Adrenal gland (tissue), 12 donors: ENCODE data around the gene SFXN5. TPM values are rescaled to one million over a fixed set of nuclear protein-coding genes. Genes with fewer than 3 reads are reported as not detected.
A peak's percentile ranks its signal among the peaks of the same experiment; 100 is the strongest.

Experiments
- DNase-seq, 7 donors: peaks; one replicate each; pipeline ENCODE4 v3.0.0-alpha.2; 2019 to 2020
- H3K27ac ChIP-seq, 5 donors: fragments of 200-600 bp; sonication (generic) in 4 of 5; 1 replicate in 3 of 5; 2 replicates in 2 of 5; pipeline versions ENCODE4 v1.5.1 to v1.8.0; 2016 to 2020; ENCODE audit warnings: mild to moderate bottlenecking in 1 of 5
- H3K27me3 ChIP-seq: fragments of 200-600 bp; 2 replicates; pipeline ENCODE4 v1.8.0; 2021
- H3K36me3 ChIP-seq, 2 donors: fragments of 200-600 bp; replicated peaks in 1 of 2; 1 replicate in 1 of 2; 2 replicates in 1 of 2; pipeline versions ENCODE4 v1.5.1 to v1.8.0; 2018 to 2022
- H3K4me1 ChIP-seq, 2 donors: fragments of 200-600 bp; replicated peaks in 1 of 2; 1 replicate in 1 of 2; 2 replicates in 1 of 2; pipeline versions ENCODE4 v1.5.1 to v1.8.0; 2018 to 2021
- H3K4me3 ChIP-seq, 4 donors: fragments of 200-600 bp; sonication (generic) in 3 of 4; one replicate each; pipeline ENCODE4 v1.5.1; 2016 to 2018
- H3K9me3 ChIP-seq, 3 donors: fragments of 200-600 bp; sonication (generic) in 1 of 3; replicated peaks in 1 of 3; 1 replicate in 2 of 3; 2 replicates in 1 of 3; pipeline versions ENCODE4 v1.5.1 to v1.8.0; 2016 to 2021
- CTCF ChIP-seq, 6 experiments: fragments of 450-650 bp in 4 of 6; fragments of 200-600 bp in 2 of 6; sonication (generic) in 1 of 6; IDR thresholded peaks; 1 replicate in 5 of 6; 2 replicates in 1 of 6; pipeline versions ENCODE4 v1.5.1 to v1.8.0; 2016 to 2021; ENCODE audit warnings: antibody characterized with exemption in 6 of 6, mild to moderate bottlenecking in 2 of 6, moderate library complexity in 1 of 6
- POLR2A ChIP-seq, 2 donors: fragments of 450-650 bp; IDR thresholded peaks; one replicate each; pipeline ENCODE4 v1.6.1; 2017; ENCODE audit warnings: antibody characterized with exemption in 2 of 2, mild to moderate bottlenecking in 2 of 2, moderate library complexity in 1 of 2
- WGBS, 4 donors: extraction: QIAGEN DNeasy Blood & Tissue Kit in 2 of 4; methylation state at CpG; one replicate each; pipeline versions ENCODE4 v1.1.5 to v1.1.7; 2013 to 2017; 5-methylcytosine and 5-hydroxymethylcytosine counted together
- intact Hi-C, 2 donors: fragments of 100-400 bp; cut with DNase I; formaldehyde crosslinking; loops; one replicate each; pipeline versions ENCODE4 v1.14.1 to v1.15.0; 2022 to 2023
- polyA plus RNA-seq, 3 donors: library from polyadenylated mRNA; stranded (reverse); fragments of 200-250 nt in 2 of 3; fragments of 350-450 nt in 1 of 3; fragmentation: Illumina TruSeq in 1 of 3; extraction: RNeasy Lipid Tissue Mini Kit (QIAGEN cat#74804) in 1 of 3; gene quantifications; one replicate each; pipeline ENCODE4 v1.2.3, GENCODE V29; 2013 to 2014
- total RNA-seq, 9 donors: library from RNA; depleted of rRNA in 4 of 9; stranded (reverse); fragments of >200 nt in 4 of 9; fragments of 120-200 nt in 1 of 9; fragmentation: NEBNext Ultra II Directional in 1 of 9; extraction: Animal tissue kit (Norgen Biotek cat#: 25700) in 1 of 9; gene quantifications; one replicate each; pipeline versions ENCODE4 v1.1.0 to v1.2.4, GENCODE V29; 2013 to 2023
- donor health status: healthy with polysubstance abuse.
- donor health status: Bipolar disorder and iron deficiency.
- donor health status: DM: yes; HTN: yes; CAD: no.
- donor health status: DM: no; HTN: no; CAD: no.
- donor health status: DM: no; HTN: no; CAD: no.
- donor health status: DM: yes; HTN: yes; CAD: no.

SFXN5 gene
- total and polyA plus RNA-seq, 12 donors, result 12.2 to 56.5 (median 32.7) TPM

- Histone ChIP-seq H3K4me1 (peaks cover 24 to 37% of the 10 kb centered on the region in 2 donors), H3K27me3 (no peaks in the 10 kb centered on the region), H3K9me3 (no peaks in the 10 kb centered on the region), H3K4me3 (no peak overlapping the region), H3K27ac (no peak overlapping the region), H3K36me3 (no peaks in the 10 kb centered on the region)
- DNase-seq, result no peak
- no peak for TF ChIP-seq POLR2A (IDR thresholded peaks at IDR 0.05)
- no peak for TF ChIP-seq CTCF (IDR thresholded peaks at IDR 0.05)
- 86 to 91% (median 89%) methylated on average over 4 to 5 of the region's 5 CpGs for WGBS, 4 donors
- intact Hi-C loops, result no loop called here
Measured at GRCh38 chr2:73109431-73110167, 38.1 kb upstream of the SFXN5 start.

- Histone ChIP-seq H3K4me3 (no peak overlapping the region), H3K27ac (peak overlapping the region in 2 of 5 donors; percentile 63 to 70), H3K4me1 (peaks cover 24 to 50% of the 10 kb centered on the region in 2 donors), H3K9me3 (no peaks in the 10 kb centered on the region), H3K27me3 (no peaks in the 10 kb centered on the region), H3K36me3 (no peaks in the 10 kb centered on the region)
- intact Hi-C loops, result no loop called here
- peak; percentile 65 to 88 (median 83) for DNase-seq
- no peak for TF ChIP-seq CTCF (IDR thresholded peaks at IDR 0.05)
- no peak for TF ChIP-seq POLR2A (IDR thresholded peaks at IDR 0.05)
- WGBS, 4 donors, result 31 to 45% (median 40%) methylated on average over 3 to 12 of the region's 12 CpGs
Measured at GRCh38 chr2:73107211-73107926, 35.9 kb upstream of the SFXN5 start.

- Histone ChIP-seq H3K36me3 (no peaks in the 10 kb centered on the region), H3K4me3 (no peak overlapping the region), H3K9me3 (no peaks in the 10 kb centered on the region), H3K27ac (peak overlapping the region in 2 of 5 donors; percentile 63 to 70), H3K27me3 (no peaks in the 10 kb centered on the region), H3K4me1 (peaks cover 19 to 50% of the 10 kb centered on the region in 2 donors)
- intact Hi-C loops, result no loop called here
- WGBS, 4 donors, result 81 to 90% (median 84%) methylated on average over 3 of the region's 3 CpGs; no CpG with 5 or more reads in 1 of the 4 donors
- TF ChIP-seq CTCF (IDR thresholded peaks at IDR 0.05) (no peak), POLR2A (IDR thresholded peaks at IDR 0.05) (no peak)
- no peak for DNase-seq
Measured at GRCh38 chr2:73106791-73107190, 35.3 kb upstream of the SFXN5 start.

GRCh38 chr2:73105511-73105971 lies 34.0 kb upstream of the SFXN5 start:
- DNase-seq, result no peak
- H3K9me3 ChIP-seq, result no peaks in the 10 kb centered on the region
- intact Hi-C loops, result no loop called here
- WGBS, 4 donors, result 95 to 100% (median 98%) methylated on average over 1 to 2 of the region's 2 CpGs
- no peak for TF ChIP-seq CTCF (IDR thresholded peaks at IDR 0.05)
- TF ChIP-seq POLR2A (IDR thresholded peaks at IDR 0.05), result no peak
- no peak overlapping the region for H3K27ac ChIP-seq
- H3K36me3 ChIP-seq, result no peaks in the 10 kb centered on the region
- H3K4me3 ChIP-seq, result no peak overlapping the region
- peaks cover 12 to 37% of the 10 kb centered on the region in 2 donors for H3K4me1 ChIP-seq
- H3K27me3 ChIP-seq, result no peaks in the 10 kb centered on the region
